Putamen (tissue), 1 donor: Measurements from ENCODE around the gene SPG11.
A peak's percentile ranks its signal among the peaks of the same experiment; 100 is the strongest.
"Not testable (repeated sequence)": the region's sequence is repeated elsewhere in the genome, so short reads cannot be mapped to it uniquely, and the experiment has no call there.

ENCODE experiments used
- DNase-seq: peaks from one replicate; pipeline ENCODE4 v3.0.0-alpha.2; 2016; ENCODE audit warnings: low spot score

Gene SPG11

DNA sequence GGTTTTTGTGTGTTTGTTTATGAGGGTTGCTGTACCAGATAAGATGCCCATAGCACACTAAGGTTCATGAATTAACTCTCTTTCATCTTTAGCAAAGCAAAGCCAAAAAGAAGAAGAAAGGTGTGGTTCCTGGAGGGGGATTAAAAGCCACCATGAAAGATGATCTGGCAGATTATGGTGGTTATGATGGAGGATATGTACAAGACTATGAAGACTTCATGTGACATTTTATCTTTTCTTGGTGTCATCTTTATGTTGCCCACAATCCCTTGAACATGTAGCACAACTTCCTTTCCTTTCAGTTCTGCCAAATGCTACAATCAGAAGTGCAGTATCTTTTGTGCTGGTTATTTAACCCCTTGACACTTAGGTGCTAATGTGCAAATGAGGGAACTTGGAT is 102.5 kb downstream of the SPG11 start:
- not testable (repeated sequence) for DNase-seq

DNA sequence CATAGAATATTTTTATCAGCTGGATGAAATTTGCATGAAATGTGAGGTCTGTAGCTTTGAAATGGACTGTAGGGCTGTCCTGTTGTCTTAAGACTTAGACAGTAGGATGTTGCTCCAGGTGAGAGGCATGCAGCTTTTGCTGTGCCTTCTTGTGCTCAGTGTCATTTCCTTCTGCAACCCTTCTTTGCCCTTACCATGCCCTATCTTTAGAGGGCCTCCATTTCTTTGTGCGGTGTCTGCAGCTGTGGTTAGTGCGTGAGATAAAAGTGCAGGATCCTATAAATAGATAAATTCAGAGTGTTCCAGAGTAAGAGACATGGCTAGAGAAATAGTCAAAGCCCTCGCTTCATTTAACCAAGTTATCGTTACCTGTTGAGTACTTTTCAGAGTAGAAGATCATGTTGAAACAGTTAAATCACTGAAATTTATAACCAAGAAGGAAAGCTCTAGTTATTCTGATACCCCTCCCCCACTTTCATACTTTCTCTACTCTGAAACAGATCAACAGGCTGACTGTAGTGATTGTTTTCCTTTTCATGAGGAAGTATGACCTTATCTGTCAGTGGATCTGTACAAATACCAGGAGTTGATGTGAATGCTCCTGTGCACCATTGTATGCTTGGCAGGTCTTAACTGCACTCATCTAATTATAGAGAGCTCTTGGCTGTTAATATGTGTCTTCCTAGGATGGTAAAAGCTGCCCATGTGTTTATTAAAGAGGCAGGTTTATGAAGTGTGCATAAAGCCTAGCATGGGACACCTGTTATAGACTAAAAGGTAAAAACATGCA is 108.3 kb downstream of the SPG11 start:
- DNase-seq: no peak

DNA sequence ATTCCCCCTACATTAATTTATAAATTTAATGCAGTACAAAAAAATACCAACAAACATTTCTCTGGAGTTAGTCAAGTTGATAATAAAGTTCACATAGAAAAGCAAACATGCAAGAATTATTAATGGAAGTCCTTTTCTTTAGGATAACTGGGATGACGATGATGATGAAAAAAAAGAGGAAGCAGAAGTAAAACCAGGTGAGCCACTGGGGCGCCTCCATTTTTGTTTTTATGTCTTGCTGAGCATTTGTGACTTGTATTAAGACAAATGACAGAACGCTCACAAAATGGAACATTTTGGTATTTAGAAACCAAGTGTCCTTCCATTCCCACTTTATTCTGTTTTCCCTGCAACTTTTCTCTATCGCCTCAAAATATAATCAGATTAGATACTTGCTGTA is 112.7 kb downstream of the SPG11 start:
- DNase-seq: no peak

- no peak for DNase-seq
These were observed 113.2 kb downstream of the SPG11 start for GRCh38 chr15:44550256-44550655.

GRCh38 chr15:44549152-44549551 is 114.3 kb downstream of the SPG11 start:
- DNase-seq: not testable (repeated sequence)

DNA sequence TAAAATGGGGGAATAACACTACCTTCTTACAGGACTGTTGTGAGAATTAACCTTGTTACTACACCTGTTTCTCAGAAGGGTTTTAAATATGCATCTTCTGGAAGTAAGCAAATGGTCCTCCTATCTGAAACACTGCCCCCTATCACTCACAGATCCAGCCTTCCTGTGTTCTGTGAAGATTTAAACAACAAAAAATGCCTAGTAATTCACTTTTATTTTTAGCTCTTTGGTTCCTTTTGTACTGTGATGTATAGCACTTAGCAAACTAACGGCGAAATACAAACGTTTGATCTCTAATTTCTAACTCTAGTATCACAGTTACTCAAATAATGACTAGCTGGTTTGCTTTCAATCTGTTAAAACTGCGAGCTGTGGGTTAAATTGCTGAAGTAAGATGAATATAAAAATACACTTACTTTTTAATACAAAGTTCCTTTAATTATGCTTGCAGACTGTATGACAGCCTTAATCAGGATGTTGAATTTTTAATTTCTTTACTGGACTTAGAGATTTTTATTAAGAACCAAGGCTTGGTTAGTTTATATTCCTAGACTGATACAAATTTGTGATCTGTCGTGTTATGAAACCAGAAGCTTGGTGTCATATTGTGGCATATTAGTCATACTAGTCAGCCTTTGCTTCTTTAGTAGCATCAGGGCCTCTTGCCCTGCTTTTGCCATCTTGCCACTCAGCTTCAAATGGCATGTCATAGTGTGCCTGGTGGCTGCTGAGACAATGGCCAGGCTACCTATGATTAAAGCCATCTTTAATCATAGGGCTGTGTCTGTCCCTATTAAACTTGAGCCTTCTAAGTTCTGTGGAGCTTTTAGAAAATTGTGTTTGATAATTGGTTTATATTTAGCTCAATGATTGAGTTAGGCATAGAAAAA is 117.3 kb downstream of the SPG11 start:
- DNase-seq: no peak

DNA sequence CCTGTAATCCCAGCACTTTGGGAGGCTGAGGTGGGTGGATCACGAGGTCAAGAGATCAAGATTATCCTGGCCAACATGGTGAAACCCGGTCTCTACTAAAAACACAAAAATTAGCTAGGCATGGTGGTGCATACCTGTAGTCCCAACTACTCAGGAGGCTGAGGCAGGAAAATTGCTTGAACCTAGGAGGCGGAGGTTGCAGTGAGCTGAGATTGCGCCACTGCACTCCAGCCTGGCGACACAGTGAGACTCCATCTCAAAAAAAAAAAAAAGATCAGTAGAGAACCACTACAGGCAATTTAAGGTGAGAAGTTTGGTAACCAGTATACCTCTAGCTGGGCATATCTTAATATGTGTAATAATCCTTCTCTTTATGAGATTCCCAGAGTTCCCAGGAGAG is 118.7 kb downstream of the SPG11 start:
- DNase-seq: not testable (repeated sequence)

DNA sequence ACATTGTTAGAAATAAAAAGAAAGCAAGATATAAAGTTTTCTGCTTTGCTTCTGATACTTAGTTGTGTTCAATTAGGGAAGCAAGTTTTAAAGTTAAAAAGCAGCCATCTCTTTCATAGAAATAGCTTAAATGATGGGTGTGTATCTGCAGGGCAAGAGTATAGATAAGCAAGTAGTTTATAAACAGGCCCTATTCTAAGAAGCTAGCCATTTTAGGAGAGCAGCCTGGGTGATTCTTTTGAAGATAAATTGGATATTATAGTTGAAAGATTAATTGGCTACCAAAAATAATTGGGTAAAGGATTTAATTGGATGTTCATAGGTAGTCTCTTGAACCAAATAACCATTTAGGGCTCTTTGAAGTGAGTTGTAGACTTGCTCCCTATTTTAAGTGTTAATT is 120.9 kb downstream of the SPG11 start:
- no peak for DNase-seq

DNA sequence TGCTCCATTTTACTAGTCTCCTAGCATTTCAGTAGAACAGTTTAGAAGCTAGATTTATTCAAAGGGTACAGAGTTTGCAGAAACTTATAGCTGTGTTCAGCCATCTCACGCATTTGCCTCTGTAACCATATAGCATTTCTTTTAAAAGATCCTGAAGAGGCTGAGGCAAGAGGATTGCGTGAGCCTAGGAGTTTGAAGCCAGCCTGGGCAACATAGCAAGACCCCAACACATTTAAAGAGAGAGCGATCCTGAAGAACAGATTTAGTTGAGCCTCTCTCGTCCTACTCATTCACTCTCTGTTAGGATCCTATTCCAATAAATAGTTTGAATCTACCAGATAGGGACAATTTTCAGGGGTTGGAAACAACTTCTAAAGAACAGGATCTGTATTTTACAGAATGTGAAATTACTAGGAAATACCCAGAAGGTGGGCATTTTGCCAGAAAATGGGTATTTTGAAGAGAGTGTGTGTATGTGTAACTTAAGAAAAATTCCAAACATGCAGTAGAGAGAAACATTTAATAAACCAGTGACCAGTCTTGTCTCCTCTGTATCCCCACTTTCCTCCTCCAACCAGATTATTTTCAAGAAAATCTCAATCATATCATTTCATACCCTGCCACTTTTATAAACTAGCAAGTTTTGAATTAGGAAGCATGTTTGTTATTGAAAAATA is 122.0 kb downstream of the SPG11 start:
- DNase-seq: no peak

DNA sequence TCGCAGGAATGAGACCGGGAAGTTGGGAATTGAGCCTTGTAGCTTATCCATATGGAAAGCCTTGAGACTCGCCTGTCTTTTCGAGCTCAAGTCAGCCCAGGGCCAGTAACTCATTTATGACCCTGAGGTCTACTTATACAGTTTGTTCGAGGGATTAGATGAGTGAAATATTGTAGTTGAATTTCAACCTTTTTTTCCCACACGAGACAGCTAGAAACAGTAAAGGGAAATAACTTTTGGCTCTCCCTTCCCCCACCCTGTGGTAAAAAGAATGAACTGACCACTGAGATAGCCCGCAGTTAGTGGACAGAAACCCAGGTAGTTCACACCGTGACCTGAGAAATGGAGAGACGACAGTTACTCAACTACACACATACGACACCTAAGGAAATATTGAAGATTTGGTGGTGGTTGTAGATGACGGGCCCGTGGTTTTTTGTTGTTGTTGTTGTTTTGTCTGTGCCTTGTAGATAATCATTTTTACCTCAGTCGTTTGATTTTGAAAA is 125.7 kb downstream of the SPG11 start:
- no peak for DNase-seq

DNA sequence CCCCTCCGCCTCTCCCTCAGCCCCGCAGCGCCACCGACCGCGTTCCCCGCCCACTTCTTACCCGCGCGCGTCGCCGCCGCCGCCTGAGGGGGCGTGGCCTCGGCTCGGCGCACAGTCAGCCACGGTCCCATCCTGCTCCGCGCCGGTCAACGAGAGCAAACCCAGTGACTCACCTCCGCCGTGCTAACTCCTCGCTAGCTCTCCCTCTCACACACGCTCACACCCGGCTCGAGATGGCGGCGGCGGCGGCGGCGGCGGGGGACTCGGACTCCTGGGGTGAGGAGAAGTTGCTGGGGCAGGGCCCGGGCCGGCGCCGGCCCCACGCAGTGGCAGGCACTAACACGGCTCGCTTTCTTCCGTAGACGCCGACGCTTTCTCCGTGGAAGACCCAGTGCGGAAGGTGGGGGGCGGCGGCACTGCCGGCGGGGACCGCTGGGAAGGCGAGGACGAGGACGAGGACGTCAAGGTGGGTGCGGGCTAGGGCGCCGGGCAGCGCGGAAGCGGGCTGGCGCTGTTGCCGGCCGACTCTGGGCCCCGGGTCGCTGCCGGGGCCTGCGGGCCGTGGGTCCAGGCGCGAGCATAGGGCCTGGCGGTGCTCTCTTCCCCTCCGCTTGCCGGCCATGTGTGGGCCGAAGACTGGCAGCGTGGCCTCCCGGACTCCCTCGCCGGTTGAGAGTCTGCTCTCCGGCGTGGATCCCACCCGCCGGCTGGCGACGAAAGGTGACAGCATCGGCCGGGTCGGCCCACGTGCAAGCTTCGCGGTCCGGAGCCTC is 126.3 kb downstream of the SPG11 start, which contains the start of gene EIF3J:
Gene EIF3J (plus strand): TSS at position 186 of the 773 bp plus-strand sequence. CDS start 48 bp downstream, at position 234.
- DNase-seq: peak; percentile 94

GRCh38 chr15:44536302-44536961 is 127.0 kb downstream of the SPG11 start:
- DNase-seq: peak; percentile 85

DNA sequence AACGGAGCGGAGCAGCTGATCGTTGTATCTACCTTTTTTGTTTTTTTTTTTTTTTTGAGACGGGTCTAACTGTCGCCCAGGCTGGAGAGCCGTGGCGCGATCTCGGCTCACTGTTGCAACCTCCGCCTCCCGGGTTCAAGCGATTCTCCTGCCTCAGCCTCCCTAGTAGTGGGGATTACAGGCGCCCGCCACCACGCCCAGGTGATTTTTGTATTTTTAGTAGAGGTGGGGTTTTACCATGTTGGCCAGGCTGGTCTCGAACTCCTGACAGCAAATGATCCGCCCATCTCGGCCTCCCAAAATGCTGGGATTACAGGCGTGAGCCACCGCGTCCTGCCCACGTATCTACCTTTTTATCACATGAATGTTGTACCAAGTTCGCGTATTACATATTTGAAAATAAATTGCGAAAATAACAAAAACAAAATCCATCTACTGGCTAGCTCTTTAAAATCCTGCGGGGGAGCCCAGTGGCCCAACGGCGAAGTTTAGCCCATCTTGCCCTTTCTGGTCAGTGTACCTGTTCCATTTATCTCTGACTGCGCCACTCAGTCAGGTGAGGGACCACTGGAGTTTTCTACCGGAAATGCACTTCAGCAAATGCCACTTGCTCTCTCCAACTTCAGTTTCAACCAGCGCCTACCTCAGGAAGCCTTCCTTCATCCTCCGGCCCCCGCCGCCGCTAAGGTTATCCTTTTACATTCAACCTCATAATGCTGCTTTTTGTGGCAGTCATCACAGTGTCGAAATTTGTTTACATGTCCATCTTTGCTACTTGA is 127.8 kb downstream of the SPG11 start:
- DNase-seq: peak; percentile 18

DNA sequence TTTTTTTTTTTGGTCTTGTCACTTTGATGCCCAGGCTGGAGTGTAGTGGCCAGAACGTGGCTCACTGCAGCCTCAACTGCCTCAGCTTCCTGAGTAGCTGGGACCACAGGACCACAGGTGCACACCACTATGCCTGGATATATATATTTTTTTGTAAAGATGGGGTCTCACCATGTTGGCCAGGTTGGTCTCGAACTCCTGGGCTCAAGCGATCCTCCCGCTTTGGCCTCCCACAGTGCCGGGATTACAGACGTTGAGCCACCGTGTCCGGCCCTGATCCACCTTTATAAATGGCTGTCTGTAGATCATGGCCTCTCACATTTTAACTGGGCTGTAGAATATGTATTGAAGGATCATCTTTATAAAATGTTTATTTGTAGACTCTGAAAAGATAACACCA is 128.4 kb downstream of the SPG11 start:
- no peak for DNase-seq

- DNase-seq: no peak
These were observed 130.8 kb downstream of the SPG11 start for GRCh38 chr15:44532689-44533088.

- DNase-seq: not testable (repeated sequence)
These were observed 131.2 kb downstream of the SPG11 start for GRCh38 chr15:44532275-44532674.

- no peak for DNase-seq
These were observed 132.8 kb downstream of the SPG11 start for GRCh38 chr15:44530653-44531052.

DNA sequence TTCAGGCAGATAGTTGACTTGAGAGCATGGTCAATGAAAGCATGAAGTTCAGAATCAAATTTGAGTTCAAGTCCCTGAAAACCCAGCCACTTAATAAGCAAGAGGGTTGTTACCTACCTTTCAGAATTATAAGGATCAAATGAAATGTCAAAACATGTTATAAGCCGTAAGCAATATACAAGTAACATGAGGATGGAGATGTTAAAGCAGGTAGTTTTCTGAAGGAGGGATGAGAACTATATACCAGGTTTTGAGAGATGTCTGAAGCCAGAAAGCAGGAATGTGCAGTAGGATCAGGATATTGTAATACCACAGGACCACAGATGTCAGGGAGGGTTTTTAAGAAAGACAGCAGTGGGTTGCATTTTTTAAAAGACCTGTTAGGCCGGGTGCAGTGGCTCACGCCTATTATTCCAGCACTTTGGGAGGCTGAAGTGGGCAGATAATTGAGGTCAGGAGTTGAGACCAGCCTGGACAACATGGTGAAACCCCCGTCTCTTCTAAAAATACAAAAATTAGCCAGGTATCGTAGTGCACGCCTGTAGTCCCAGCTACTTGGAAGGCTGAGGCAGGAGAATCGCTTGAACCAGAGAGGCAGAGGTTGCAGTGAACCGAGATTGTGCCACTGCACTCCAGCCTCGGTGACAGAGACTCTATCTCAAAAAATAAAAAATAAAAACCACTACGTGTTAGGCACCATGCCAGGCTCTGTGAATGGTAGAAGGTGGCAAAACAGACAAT is 133.4 kb downstream of the SPG11 start:
- no peak for DNase-seq

DNA sequence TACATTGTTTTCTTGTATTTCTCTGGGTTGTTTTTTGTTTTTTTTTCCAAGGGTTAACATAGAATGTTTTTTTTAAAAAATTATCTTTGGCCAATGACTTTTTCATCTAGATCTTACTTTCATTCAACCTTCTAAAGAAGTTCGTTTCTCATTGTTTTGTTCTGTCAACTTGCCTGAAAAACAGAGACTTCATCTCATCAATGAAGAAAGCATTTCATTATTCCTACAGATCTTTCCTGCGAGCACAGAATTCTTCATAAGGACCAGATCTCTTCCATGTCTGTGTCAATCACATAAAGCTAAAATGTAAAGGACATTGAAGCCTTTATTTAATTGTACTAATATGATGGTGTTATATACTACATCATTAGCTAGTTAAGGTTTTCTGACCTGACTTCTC is 136.2 kb downstream of the SPG11 start:
- no peak for DNase-seq
